ENCODE data around the gene CDK5.
"Not testable (repeated sequence)": the region's sequence is repeated elsewhere in the genome, so short reads cannot be mapped to it uniquely, and the experiment has no call there.

Gene CDK5

GRCh38 chr7:151013356-151013732 is 44.4 kb downstream of the CDK5 start:
- Histone ChIP-seq H4K20me1 (ENCODE audit: low read depth, low read length) (no peaks in the 10 kb centered on the region), H3K9ac (ENCODE audit: low read length) (no peak overlapping the region), H3K4me3 (ENCODE audit: insufficient read depth, low read length, poor library complexity, severe bottlenecking) (no peak overlapping the region), H2AFZ (ENCODE audit: low read depth, low read length, severe bottlenecking) (no peak overlapping the region), H3K27me3 (ENCODE audit: low read length) (no peaks in the 10 kb centered on the region), H3K4me2 (ENCODE audit: low read depth, low read length, poor library complexity, severe bottlenecking) (no peak overlapping the region), H3K36me3 (ENCODE audit: low read length) (no peaks in the 10 kb centered on the region), H3K79me2 (ENCODE audit: insufficient read depth, low read length) (no peaks in the 10 kb centered on the region), H3F3A (ENCODE audit: insufficient read depth) (no peaks in the 10 kb centered on the region), H3K9me2 (replicated peaks; ENCODE audit: insufficient read depth, low read length) (no peaks in the 10 kb centered on the region), H3K9me3 (ENCODE audit: insufficient read depth, low read length) (no peaks in the 10 kb centered on the region), H3K27ac (ENCODE audit: low read depth, low read length) (no peak overlapping the region)
- no peak for TF ChIP-seq CTCF (IDR thresholded peaks at IDR 0.05; ENCODE audit: insufficient read depth, low read length, poor library complexity, severe bottlenecking)
- no peak for TF ChIP-seq EZH2phosphoT487 (conservative IDR thresholded peaks at IDR 0.05; ENCODE audit: low read length)

GRCh38 chr7:151012911-151013347 is 44.8 kb downstream of the CDK5 start:
- Histone ChIP-seq H3F3A (ENCODE audit: insufficient read depth) (no peaks in the 10 kb centered on the region), H4K20me1 (ENCODE audit: low read depth, low read length) (no peaks in the 10 kb centered on the region), H3K4me3 (ENCODE audit: insufficient read depth, low read length, poor library complexity, severe bottlenecking) (no peak overlapping the region), H3K36me3 (ENCODE audit: low read length) (no peaks in the 10 kb centered on the region), H3K9me3 (ENCODE audit: insufficient read depth, low read length) (no peaks in the 10 kb centered on the region), H3K27ac (ENCODE audit: low read depth, low read length) (no peak overlapping the region), H3K9me2 (replicated peaks; ENCODE audit: insufficient read depth, low read length) (no peaks in the 10 kb centered on the region), H2AFZ (ENCODE audit: low read depth, low read length, severe bottlenecking) (no peak overlapping the region), H3K27me3 (ENCODE audit: low read length) (no peaks in the 10 kb centered on the region), H3K9ac (ENCODE audit: low read length) (no peak overlapping the region), H3K79me2 (ENCODE audit: insufficient read depth, low read length) (no peaks in the 10 kb centered on the region), H3K4me2 (ENCODE audit: low read depth, low read length, poor library complexity, severe bottlenecking) (no peak overlapping the region)
- TF ChIP-seq EZH2phosphoT487 (conservative IDR thresholded peaks at IDR 0.05; ENCODE audit: low read length), result no peak
- no peak for TF ChIP-seq CTCF (IDR thresholded peaks at IDR 0.05; ENCODE audit: insufficient read depth, low read length, poor library complexity, severe bottlenecking)

- Histone ChIP-seq H3K4me2 (ENCODE audit: low read depth, low read length, poor library complexity, severe bottlenecking) (no peak overlapping the region), H3K36me3 (ENCODE audit: low read length) (no peaks in the 10 kb centered on the region), H3K27me3 (ENCODE audit: low read length) (no peaks in the 10 kb centered on the region), H3K79me2 (ENCODE audit: insufficient read depth, low read length) (no peaks in the 10 kb centered on the region), H2AFZ (ENCODE audit: low read depth, low read length, severe bottlenecking) (no peak overlapping the region), H3K27ac (ENCODE audit: low read depth, low read length) (no peak overlapping the region), H3K9me3 (ENCODE audit: insufficient read depth, low read length) (no peaks in the 10 kb centered on the region), H4K20me1 (ENCODE audit: low read depth, low read length) (no peaks in the 10 kb centered on the region), H3K4me3 (ENCODE audit: insufficient read depth, low read length, poor library complexity, severe bottlenecking) (no peak overlapping the region), H3F3A (ENCODE audit: insufficient read depth) (no peaks in the 10 kb centered on the region), H3K9ac (ENCODE audit: low read length) (no peak overlapping the region), H3K9me2 (replicated peaks; ENCODE audit: insufficient read depth, low read length) (no peaks in the 10 kb centered on the region)
- no peak for TF ChIP-seq CTCF (IDR thresholded peaks at IDR 0.05; ENCODE audit: insufficient read depth, low read length, poor library complexity, severe bottlenecking)
- TF ChIP-seq EZH2phosphoT487 (conservative IDR thresholded peaks at IDR 0.05; ENCODE audit: low read length), result no peak
These were observed 45.5 kb downstream of the CDK5 start for GRCh38 chr7:151012031-151012692.

GRCh38 chr7:151011616-151012015 is 46.1 kb downstream of the CDK5 start:
- not testable (repeated sequence) for H3K4me3 ChIP-seq (ENCODE audit: insufficient read depth, low read length, poor library complexity, severe bottlenecking); H4K20me1 ChIP-seq (ENCODE audit: low read depth, low read length)

More at GRCh38 chr7:151011616-151012015, 46.1 kb downstream of the CDK5 start:
- H3K9me3 ChIP-seq (ENCODE audit: insufficient read depth, low read length); H3K79me2 ChIP-seq (ENCODE audit: insufficient read depth, low read length); H3K9ac ChIP-seq (ENCODE audit: low read length); H3K27me3 ChIP-seq (ENCODE audit: low read length); H3K36me3 ChIP-seq (ENCODE audit: low read length); H3K9me2 ChIP-seq (replicated peaks; ENCODE audit: insufficient read depth, low read length); H2AFZ ChIP-seq (ENCODE audit: low read depth, low read length, severe bottlenecking); H3K4me2 ChIP-seq (ENCODE audit: low read depth, low read length, poor library complexity, severe bottlenecking); H3K27ac ChIP-seq (ENCODE audit: low read depth, low read length); H3F3A ChIP-seq (ENCODE audit: insufficient read depth): not testable (repeated sequence)
